Mucosa of descending colon (tissue), 3 donors: ENCODE measurements around the gene OR5AR1. TPM values are rescaled to one million over a fixed set of nuclear protein-coding genes. Genes with fewer than 3 reads are reported as not detected.

Experiments
- ATAC-seq: fragments of 200-7000 bp; cut with Tn5 transposase; one replicate; pipeline ENCODE4 v1.9.1; 2020; ENCODE audit warnings: mild to moderate bottlenecking, moderate library complexity
- DNase-seq, 3 donors: peaks; one replicate each; pipeline ENCODE4 v3.0.0-alpha.2; 2020
- H3K36me3 ChIP-seq: fragments of 200-600 bp; one replicate; pipeline ENCODE4 v1.8.0; 2021; ENCODE audit warnings: low read depth, mild to moderate bottlenecking
- H3K4me1 ChIP-seq: fragments of 200-600 bp; one replicate; pipeline ENCODE4 v1.8.0; 2021; ENCODE audit warnings: low read depth, mild to moderate bottlenecking
- H3K4me3 ChIP-seq: fragments of 200-600 bp; one replicate; pipeline ENCODE4 v1.8.0; 2021; ENCODE audit warnings: mild to moderate bottlenecking
- H3K9me3 ChIP-seq: fragments of 200-600 bp; one replicate; pipeline ENCODE4 v1.8.0; 2021; ENCODE audit warnings: mild to moderate bottlenecking
- CTCF ChIP-seq: fragments of 200-600 bp; IDR thresholded peaks from one replicate; pipeline ENCODE4 v1.8.0; 2022; ENCODE audit warnings: antibody characterized with exemption, mild to moderate bottlenecking
- intact Hi-C, 2 donors: fragments of 100-400 bp; cut with DNase I in 1 of 2; cut with micrococcal nuclease in 1 of 2; formaldehyde crosslinking; loops; one replicate each; pipeline versions ENCODE4 v1.11.0 to v1.11.1; 2022; cut with DNase I, micrococcal nuclease
- total RNA-seq, 3 donors: library from RNA; stranded (reverse); fragmentation: NEBNext Ultra II Directional in 2 of 3; extraction: Animal tissue kit (Norgen Biotek cat#: 25700) in 2 of 3; gene quantifications; one replicate each; pipeline versions ENCODE4 v1.2.1 to v1.2.4, GENCODE V29; 2021 to 2023
- donor health status: DM: no; HTN: no; CAD: no; lungs with moderate emphysema.
- donor health status: DM: no; HTN: no; CAD: no.
- donor health status: DM: no; HTN: yes; CAD: no.

Gene OR5AR1
- total RNA-seq, 3 donors from 2014 or later = not detected

- DNase-seq = no peak
These were observed 35.3 kb downstream of the OR5AR1 start, which contains the start of gene OR9G1 for GRCh38 chr11:56698795-56699194. Gene OR9G1 (plus strand): TSS chr11:56699095. CDS start chr11:56700388, 1,293 bp downstream.

GRCh38 chr11:56700242-56700913, 36.9 kb downstream of the OR5AR1 start:
- Histone ChIP-seq H3K36me3 (no peaks in the 10 kb centered on the region), H3K4me1 (no peaks in the 10 kb centered on the region), H3K4me3 (no peak overlapping the region), H3K9me3 (no peaks in the 10 kb centered on the region)
- ATAC-seq (peak; percentile 50), DNase-seq (peak in 1 of 3 donors; percentile 23)
- TF ChIP-seq CTCF = no peak
- intact Hi-C loops = no loop called here

More at GRCh38 chr11:56698795-56699194, 35.3 kb downstream of the OR5AR1 start, which contains the start of gene OR9G1:
- no peak for TF ChIP-seq CTCF
- H3K9me3 ChIP-seq = no peaks in the 10 kb centered on the region
- H3K36me3 ChIP-seq = no peaks in the 10 kb centered on the region
- no peaks in the 10 kb centered on the region for H3K4me1 ChIP-seq
- intact Hi-C loops = no loop called here
- H3K4me3 ChIP-seq = no peak within 1 kb of the TSS
- ATAC-seq = no peak

- Histone ChIP-seq H3K4me1 (no peaks in the 10 kb centered on the region), H3K4me3 (no peak overlapping the region), H3K9me3 (no peaks in the 10 kb centered on the region), H3K36me3 (no peaks in the 10 kb centered on the region)
- no peak for ATAC-seq
- intact Hi-C loops = no loop called here
- no peak for TF ChIP-seq CTCF
- no peak for DNase-seq
These were observed 37.5 kb downstream of the OR5AR1 start for GRCh38 chr11:56700914-56701485.

GRCh38 chr11:56705784-56706396, 42.4 kb downstream of the OR5AR1 start:
- Histone ChIP-seq H3K36me3 (no peaks in the 10 kb centered on the region), H3K4me1 (no peaks in the 10 kb centered on the region), H3K4me3 (no peak overlapping the region), H3K9me3 (no peaks in the 10 kb centered on the region)
- ATAC-seq (no peak), DNase-seq (no peak)
- no peak for TF ChIP-seq CTCF
- intact Hi-C loops = no loop called here

GRCh38 chr11:56706486-56706885, 43.0 kb downstream of the OR5AR1 start:
- Histone ChIP-seq H3K4me1 (no peaks in the 10 kb centered on the region), H3K36me3 (no peaks in the 10 kb centered on the region), H3K4me3 (no peak overlapping the region), H3K9me3 (no peaks in the 10 kb centered on the region)
- intact Hi-C loops = no loop called here
- ATAC-seq = no peak
- DNase-seq = no peak
- no peak for TF ChIP-seq CTCF
